GM12892 (cell line): ENCODE data around the gene ZNF451.

ENCODE experiments used
- POLR2A ChIP-seq: IDR thresholded peaks from 2 replicates; pipeline ENCODE4 v1.6.1; 2011; ENCODE audit warnings: low read depth, low read length, control low read depth
- POLR2AphosphoS5 ChIP-seq: IDR thresholded peaks from 2 replicates; pipeline ENCODE4 v1.6.1; 2011; ENCODE audit warnings: low read depth, low read length, control low read depth

DNA sequence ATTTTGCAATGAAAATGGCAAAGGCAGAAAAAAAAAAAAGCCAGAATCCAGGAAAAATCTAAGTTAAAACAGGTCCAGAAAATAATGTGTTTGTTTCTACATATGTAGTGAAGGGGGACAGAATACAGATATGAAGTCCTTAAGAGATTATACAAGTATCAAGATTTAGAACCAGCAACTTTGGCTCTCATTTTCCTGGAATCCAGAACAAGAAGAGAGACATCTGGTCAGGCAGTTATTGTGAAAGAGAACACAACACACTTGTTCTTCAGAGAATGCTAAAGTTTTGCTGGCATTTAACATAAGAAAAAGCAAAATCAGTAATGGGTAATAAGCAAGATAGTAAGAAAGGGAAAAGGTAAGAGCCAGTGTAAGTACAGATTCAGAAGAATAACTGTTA is 103.2 kb downstream of the ZNF451 start:
- TF ChIP-seq POLR2AphosphoS5 (no peak), POLR2A (no peak)
